IMR-90 (cell line): ENCODE measurements around the gene ADAMTS8. TPM values are rescaled to one million over a fixed set of nuclear protein-coding genes. Genes with fewer than 3 reads are reported as not detected.

Source experiments
- ATAC-seq: fragments of 200-7000 bp; cut with Tn5 transposase; 2 replicates; pipeline ENCODE4 v1.9.1; 2020; ENCODE audit warnings: low read depth, mild to moderate bottlenecking, moderate library complexity
- BruUV-seq: library from RNA; stranded (reverse); fragments of 400-500 nt; replicated peaks from 2 replicates; lab custom pipeline; 2021; lab: Mats Ljungman, UMichigan
- CTCF ChIA-PET: fragments of 300-600 bp; formaldehyde crosslinking; extraction: SDS; loops from one replicate; lab custom pipeline; 2021; ENCODE audit warnings: antibody characterized with exemption; lab: Yijun Ruan, JAX
- POLR2A ChIA-PET: fragments of 300-600 bp; sonication (Branson Sonifier 250); formaldehyde crosslinking; loops from one replicate; lab custom pipeline; 2022; ENCODE audit warnings: antibody characterized with exemption; ENCODE audit not compliant: unreplicated experiment; lab: Charles Lee
- DNase-seq: peaks from one replicate; pipeline ENCODE4 v3.0.0; 2013
- H2AFZ ChIP-seq: replicated peaks from 2 replicates; pipeline ENCODE3; 2013; ENCODE audit warnings: low read length, mild to moderate bottlenecking; ENCODE audit not compliant: poor library complexity
- H2AK5ac ChIP-seq: 2 replicates; pipeline ENCODE4 v1.6.1; 2013; ENCODE audit warnings: low read depth, low read length, inconsistent platforms
- H2AK9ac ChIP-seq: replicated peaks from 2 replicates; pipeline ENCODE3; 2013; ENCODE audit warnings: mild to moderate bottlenecking, low read depth, low read length, moderate library complexity; ENCODE audit not compliant: poor library complexity
- H2BK120ac ChIP-seq: 2 replicates; pipeline ENCODE4 v1.6.1; 2013; ENCODE audit warnings: low read depth, low read length, inconsistent platforms
- H2BK15ac ChIP-seq: 3 replicates; pipeline ENCODE4 v1.6.1; 2013; ENCODE audit warnings: low read depth, low read length, inconsistent platforms
- H2BK20ac ChIP-seq: 2 replicates; pipeline ENCODE4 v1.6.1; 2013; ENCODE audit warnings: low read depth, mild to moderate bottlenecking, inconsistent platforms, low read length, moderate library complexity
- H2BK5ac ChIP-seq: 2 replicates; pipeline ENCODE4 v1.6.1; 2013; ENCODE audit warnings: mild to moderate bottlenecking, low read depth, low read length, inconsistent platforms; ENCODE audit not compliant: poor library complexity, severe bottlenecking
- H3K14ac ChIP-seq: replicated peaks from 2 replicates; pipeline ENCODE4 v1.6.1; 2013; ENCODE audit warnings: low read depth, low read length, inconsistent platforms
- H3K18ac ChIP-seq: 2 replicates; pipeline ENCODE4 v1.6.1; 2013; ENCODE audit warnings: low read depth, low read length, control low read depth
- H3K23ac ChIP-seq: 2 replicates; pipeline ENCODE4 v1.6.1; 2013; ENCODE audit warnings: low read depth, low read length, inconsistent platforms
- H3K27ac ChIP-seq: 2 replicates; pipeline ENCODE4 v1.5.1; 2013; ENCODE audit warnings: mild to moderate bottlenecking, control low read depth, low read length; ENCODE audit not compliant: insufficient read depth
- H3K27me3 ChIP-seq: 2 replicates; pipeline ENCODE4 v1.6.1; 2013; ENCODE audit warnings: low read length; ENCODE audit not compliant: control insufficient read depth, insufficient read depth
- H3K36me3 ChIP-seq: 2 replicates; pipeline ENCODE4 v1.6.1; 2013; ENCODE audit warnings: low read length, mixed read lengths; ENCODE audit not compliant: control insufficient read depth, insufficient read depth
- H3K4ac ChIP-seq: 2 replicates; pipeline ENCODE4 v1.6.1; 2013; ENCODE audit warnings: low read depth, low read length, inconsistent platforms
- H3K4me1 ChIP-seq: 2 replicates; pipeline ENCODE4 v1.6.1; 2013; ENCODE audit warnings: low read length, mixed read lengths; ENCODE audit not compliant: control insufficient read depth, insufficient read depth
- H3K4me2 ChIP-seq: 2 replicates; pipeline ENCODE4 v1.6.1; 2013; ENCODE audit warnings: low read depth, mild to moderate bottlenecking, control low read depth, low read length, moderate library complexity
- H3K4me3 ChIP-seq: 2 replicates; pipeline ENCODE4 v1.5.1; 2013; ENCODE audit warnings: low read depth, mild to moderate bottlenecking, control low read depth, low read length, moderate library complexity; ENCODE audit not compliant: insufficient read depth
- H3K56ac ChIP-seq: 2 replicates; pipeline ENCODE4 v1.6.1; 2013; ENCODE audit warnings: low read length, inconsistent platforms; ENCODE audit not compliant: insufficient read depth; ENCODE audit errors: extremely low read depth
- H3K79me1 ChIP-seq, 2 experiments: 2 replicates each; pipeline ENCODE4 v1.6.1; 2013; ENCODE audit warnings: low read length in 2 of 2, inconsistent platforms in 1 of 2, low read depth in 1 of 2
- H3K9ac ChIP-seq: 2 replicates; pipeline ENCODE4 v1.6.1; 2013; ENCODE audit warnings: low read depth, low read length, control low read depth
- H3K9me1 ChIP-seq: 2 replicates; pipeline ENCODE4 v1.6.1; 2013; ENCODE audit warnings: low read length, inconsistent platforms; ENCODE audit not compliant: insufficient read depth
- H3K9me3 ChIP-seq: 2 replicates; pipeline ENCODE4 v1.6.1; 2013; ENCODE audit warnings: low read length; ENCODE audit not compliant: control insufficient read depth, insufficient read depth
- H4K20me1 ChIP-seq: 2 replicates; pipeline ENCODE4 v1.6.1; 2013; ENCODE audit warnings: low read length, inconsistent platforms; ENCODE audit not compliant: insufficient read depth
- H4K5ac ChIP-seq: 2 replicates; pipeline ENCODE4 v1.6.1; 2013; ENCODE audit warnings: mild to moderate bottlenecking, low read depth, low read length, control low read depth
- H4K8ac ChIP-seq, 2 experiments: 2 replicates each; pipeline ENCODE4 v1.6.1; 2013; ENCODE audit warnings: low read depth in 2 of 2, low read length in 2 of 2, control low read depth in 1 of 2, inconsistent platforms in 1 of 2
- H4K91ac ChIP-seq: 2 replicates; pipeline ENCODE4 v1.6.1; 2013; ENCODE audit warnings: low read depth, low read length, inconsistent platforms; ENCODE audit not compliant: insufficient read depth
- BHLHE40 ChIP-seq: fragments of 150-350 bp; IDR thresholded peaks from 2 replicates; pipeline ENCODE4 v1.6.1; 2016; ENCODE audit warnings: mild to moderate bottlenecking, low read depth, low read length
- CEBPB ChIP-seq: IDR thresholded peaks from 2 replicates; pipeline ENCODE4 v1.6.1; 2012; ENCODE audit warnings: low read depth, low read length, improper control_type of control experiment
- FOS ChIP-seq: fragments of 150-350 bp; IDR thresholded peaks from 2 replicates; pipeline ENCODE4 v1.6.1; 2016; ENCODE audit warnings: low read depth, low read length
- MAFK ChIP-seq: IDR thresholded peaks from 2 replicates; pipeline ENCODE4 v1.6.1; 2012; ENCODE audit warnings: low read depth, low read length, improper control_type of control experiment
- MAZ ChIP-seq: IDR thresholded peaks from 2 replicates; pipeline ENCODE4 v1.6.1; 2012; ENCODE audit warnings: low read depth, mild to moderate bottlenecking, low read length, improper control_type of control experiment, moderate library complexity, borderline replicate concordance
- MXI1 ChIP-seq: IDR thresholded peaks from 2 replicates; pipeline ENCODE4 v1.6.1; 2012; ENCODE audit warnings: low read depth, mild to moderate bottlenecking, low read length, moderate library complexity, borderline replicate concordance
- NFE2L2 ChIP-seq: fragments of 150-350 bp; IDR thresholded peaks from 2 replicates; pipeline ENCODE4 v1.6.1; 2016; ENCODE audit warnings: low read depth, mild to moderate bottlenecking, low read length
- POLR2A ChIP-seq: IDR thresholded peaks from 2 replicates; pipeline ENCODE4 v1.6.1; 2012; ENCODE audit warnings: mild to moderate bottlenecking, low read depth, low read length
- RAD21 ChIP-seq: IDR thresholded peaks from 2 replicates; pipeline ENCODE4 v1.6.1; 2012; ENCODE audit warnings: low read length, improper control_type of control experiment
- RCOR1 ChIP-seq: IDR thresholded peaks from 2 replicates; pipeline ENCODE4 v1.6.1; 2012; ENCODE audit warnings: mild to moderate bottlenecking, low read length, improper control_type of control experiment; ENCODE audit not compliant: insufficient replicate concordance
- RFX5 ChIP-seq: IDR thresholded peaks from 2 replicates; pipeline ENCODE4 v1.8.0; 2012; ENCODE audit warnings: low read depth, mild to moderate bottlenecking, low read length, moderate library complexity
- SMC3 ChIP-seq: fragments of 150-350 bp; IDR thresholded peaks from 2 replicates; pipeline ENCODE4 v1.6.1; 2016; ENCODE audit warnings: low read depth, mild to moderate bottlenecking, antibody characterized with exemption, low read length, moderate library complexity
- WGBS, 2 experiments: methylation state at CpG; one replicate each; pipeline versions ENCODE4 v1.1.5 to v1.1.7; 2013; ENCODE audit warnings: missing lambda C conversion rate in 2 of 2; ENCODE audit not compliant: insufficient read length in 1 of 2; ENCODE audit errors: extremely low coverage in 2 of 2; 5-methylcytosine and 5-hydroxymethylcytosine counted together
- dilution Hi-C: fragments of 300-500 bp; cut with HindIII; formaldehyde crosslinking; loops from one replicate; pipeline ENCODE4 v1.14.3; 2018; ENCODE audit warnings: low sequenced_read_pairs; ENCODE audit not compliant: unreplicated experiment
- in situ Hi-C: fragments of 300-500 bp; cut with MboI; formaldehyde crosslinking; loops from 3 replicates; pipeline ENCODE4 v1.14.3; 2019; ENCODE audit warnings: low sequenced_read_pairs, inconsistent platforms, mixed read lengths
- intact Hi-C: fragments of 100-400 bp; cut with micrococcal nuclease; formaldehyde crosslinking; loops from 2 replicates; pipeline ENCODE4 v1.10.0; 2022
- polyA plus RNA-seq, 3 experiments: library from polyadenylated mRNA; depleted of rRNA; stranded (reverse); fragments of >200 nt; gene quantifications; 2 replicates each; pipeline ENCODE4 v1.2.3, GENCODE V29; 2012; ENCODE audit warnings: low replicate concordance in 1 of 3
- total RNA-seq: library from RNA; depleted of rRNA; stranded (reverse); fragments of >200 nt; gene quantifications from 2 replicates; pipeline ENCODE4 v1.2.3, GENCODE V29; 2012
- TF ChIP-seq, protein P1 (sequence below): fragments of 150-350 bp; IDR thresholded peaks from 2 replicates; pipeline ENCODE4 v1.6.1; 2017; ENCODE audit warnings: mild to moderate bottlenecking, antibody characterized with exemption, low read length, low read depth
- TF ChIP-seq, protein P2 (sequence below): conservative IDR thresholded peaks from 2 replicates; pipeline ENCODE4 v1.5.1; 2012; ENCODE audit warnings: mild to moderate bottlenecking, low read depth, low read length, improper control_type of control experiment
- TF ChIP-seq, protein P3 (sequence below): fragments of 150-350 bp; IDR thresholded peaks from 2 replicates; pipeline ENCODE4 v1.6.1; 2016; ENCODE audit warnings: low read depth, mild to moderate bottlenecking, low read length, moderate library complexity, borderline replicate concordance

ADAMTS8 gene
- total and polyA plus RNA-seq, 2 of the 4 experiments (the other 2 are of a cell fraction): under 0.01 to 0.60 TPM

DNA sequence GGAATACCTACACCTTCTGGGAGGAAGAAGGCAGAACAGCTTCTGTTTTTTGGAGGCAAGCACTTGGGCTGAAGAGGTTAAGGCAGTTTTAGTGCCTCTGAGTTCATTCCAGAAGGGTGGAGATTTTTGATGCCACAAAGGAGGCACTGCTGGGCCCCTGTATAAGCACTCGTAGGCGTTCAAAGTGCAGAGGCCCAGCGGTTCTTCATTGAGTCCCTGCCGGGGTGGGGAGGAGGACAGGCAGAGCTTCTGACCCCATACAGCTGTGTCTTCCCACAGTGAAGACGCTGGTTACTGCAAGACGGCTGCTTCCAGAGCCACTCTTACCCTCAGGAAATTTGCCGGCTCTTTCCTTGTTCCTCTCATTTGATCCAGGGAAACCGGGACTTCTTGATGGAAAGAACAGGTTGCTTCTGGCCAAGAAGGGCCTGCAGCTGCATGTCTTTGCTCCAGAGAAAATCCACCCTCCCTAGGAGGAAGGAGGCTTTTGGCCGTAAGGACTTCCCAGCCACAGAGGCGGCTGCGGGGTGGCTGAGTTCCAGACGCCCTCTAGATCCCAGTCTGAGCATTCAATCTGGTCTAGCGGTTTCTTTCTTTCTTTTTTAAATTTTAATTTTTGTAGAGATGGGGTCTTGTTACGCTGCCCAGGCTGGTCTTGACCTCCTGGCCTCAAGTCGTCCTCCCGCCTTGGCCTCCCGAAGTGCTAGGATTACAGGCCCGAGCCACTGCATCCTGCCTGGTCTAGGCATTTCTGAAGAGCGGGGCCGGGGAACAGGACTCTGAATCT is 29.4 kb upstream of the ADAMTS8 start:
- Histone ChIP-seq H4K20me1 (no peaks in the 10 kb centered on the region), H3K56ac (no peak overlapping the region), H3K4ac (no peak overlapping the region), H2AK9ac (no peak overlapping the region), H3K4me1 (peaks cover 9% of the 10 kb centered on the region), H2BK120ac (no peak overlapping the region), H3K9me1 (peaks cover 9% of the 10 kb centered on the region; the same call in 1 of the 2 replicates), H3K4me2 (no peak overlapping the region), H3K9me3 (no peaks in the 10 kb centered on the region), H4K5ac (no peak overlapping the region), H3K18ac (no peak overlapping the region), H3K27me3 (no peaks in the 10 kb centered on the region), H3K23ac (no peak overlapping the region), H3K79me1 (peaks cover 0 to 6% of the 10 kb centered on the region in 2 experiments; a peak in 2 of 4 replicates), H3K14ac (no peak overlapping the region), H3K4me3 (no peak overlapping the region), H3K9ac (no peak overlapping the region), H4K91ac (no peak overlapping the region), H2BK20ac (no peak overlapping the region), H2AFZ (no peak overlapping the region), H2AK5ac (no peak overlapping the region), H2BK5ac (no peak overlapping the region), H3K27ac (no peak overlapping the region), H2BK15ac (no peak overlapping the region), H4K8ac (no peak overlapping the region), H3K36me3 (peaks cover 66% of the 10 kb centered on the region)
- no peak for ATAC-seq
- CTCF ChIA-PET: no interaction called here
- 70% methylated on average over 2 of the region's 20 CpGs; no CpG with 5 or more reads in 1 of the 2 experiments for WGBS, 2 experiments
- POLR2A ChIA-PET: no interaction called here
- intact Hi-C loops (no loop called here), dilution Hi-C loops (no loop called here), in situ Hi-C loops (no loop called here)
- no TSS peak for BruUV-seq
- DNase-seq: no peak
- TF ChIP-seq FOS: no peak
- no peak for TF ChIP-seq NFE2L2
- TF ChIP-seq, protein P1, sequence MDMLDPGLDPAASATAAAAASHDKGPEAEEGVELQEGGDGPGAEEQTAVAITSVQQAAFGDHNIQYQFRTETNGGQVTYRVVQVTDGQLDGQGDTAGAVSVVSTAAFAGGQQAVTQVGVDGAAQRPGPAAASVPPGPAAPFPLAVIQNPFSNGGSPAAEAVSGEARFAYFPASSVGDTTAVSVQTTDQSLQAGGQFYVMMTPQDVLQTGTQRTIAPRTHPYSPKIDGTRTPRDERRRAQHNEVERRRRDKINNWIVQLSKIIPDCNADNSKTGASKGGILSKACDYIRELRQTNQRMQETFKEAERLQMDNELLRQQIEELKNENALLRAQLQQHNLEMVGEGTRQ: no peak
- no peak for TF ChIP-seq SMC3
- TF ChIP-seq RFX5: no peak
- no peak for TF ChIP-seq MAZ
- no peak for TF ChIP-seq POLR2A
- no peak for TF ChIP-seq CEBPB
- TF ChIP-seq, protein P2, sequence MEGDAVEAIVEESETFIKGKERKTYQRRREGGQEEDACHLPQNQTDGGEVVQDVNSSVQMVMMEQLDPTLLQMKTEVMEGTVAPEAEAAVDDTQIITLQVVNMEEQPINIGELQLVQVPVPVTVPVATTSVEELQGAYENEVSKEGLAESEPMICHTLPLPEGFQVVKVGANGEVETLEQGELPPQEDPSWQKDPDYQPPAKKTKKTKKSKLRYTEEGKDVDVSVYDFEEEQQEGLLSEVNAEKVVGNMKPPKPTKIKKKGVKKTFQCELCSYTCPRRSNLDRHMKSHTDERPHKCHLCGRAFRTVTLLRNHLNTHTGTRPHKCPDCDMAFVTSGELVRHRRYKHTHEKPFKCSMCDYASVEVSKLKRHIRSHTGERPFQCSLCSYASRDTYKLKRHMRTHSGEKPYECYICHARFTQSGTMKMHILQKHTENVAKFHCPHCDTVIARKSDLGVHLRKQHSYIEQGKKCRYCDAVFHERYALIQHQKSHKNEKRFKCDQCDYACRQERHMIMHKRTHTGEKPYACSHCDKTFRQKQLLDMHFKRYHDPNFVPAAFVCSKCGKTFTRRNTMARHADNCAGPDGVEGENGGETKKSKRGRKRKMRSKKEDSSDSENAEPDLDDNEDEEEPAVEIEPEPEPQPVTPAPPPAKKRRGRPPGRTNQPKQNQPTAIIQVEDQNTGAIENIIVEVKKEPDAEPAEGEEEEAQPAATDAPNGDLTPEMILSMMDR: no peak
- TF ChIP-seq MAFK: no peak
- no peak for TF ChIP-seq RCOR1
- TF ChIP-seq, protein P3, sequence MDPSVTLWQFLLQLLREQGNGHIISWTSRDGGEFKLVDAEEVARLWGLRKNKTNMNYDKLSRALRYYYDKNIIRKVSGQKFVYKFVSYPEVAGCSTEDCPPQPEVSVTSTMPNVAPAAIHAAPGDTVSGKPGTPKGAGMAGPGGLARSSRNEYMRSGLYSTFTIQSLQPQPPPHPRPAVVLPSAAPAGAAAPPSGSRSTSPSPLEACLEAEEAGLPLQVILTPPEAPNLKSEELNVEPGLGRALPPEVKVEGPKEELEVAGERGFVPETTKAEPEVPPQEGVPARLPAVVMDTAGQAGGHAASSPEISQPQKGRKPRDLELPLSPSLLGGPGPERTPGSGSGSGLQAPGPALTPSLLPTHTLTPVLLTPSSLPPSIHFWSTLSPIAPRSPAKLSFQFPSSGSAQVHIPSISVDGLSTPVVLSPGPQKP: no peak
- no peak for TF ChIP-seq RAD21
- no peak for TF ChIP-seq MXI1
- TF ChIP-seq BHLHE40: no peak
